Testis (tissue), 3 donors: ENCODE results near the gene OR5K1. TPM values are rescaled to one million over a fixed set of nuclear protein-coding genes. Genes with fewer than 3 reads are reported as not detected.

ENCODE experiments used
- DNase-seq: peaks from one replicate; pipeline ENCODE4 v3.0.0-alpha.2; 2019
- H3K27ac ChIP-seq, 2 donors: fragments of 200-600 bp; sonication (generic); one replicate each; pipeline ENCODE4 v1.5.1; 2019
- H3K27me3 ChIP-seq: fragments of 200-600 bp; sonication (generic); one replicate; pipeline ENCODE4 v1.5.1; 2019
- H3K36me3 ChIP-seq: fragments of 200-600 bp; sonication (generic); one replicate; pipeline ENCODE4 v1.5.1; 2017; ENCODE audit warnings: low read depth; ENCODE audit errors: missing control alignments
- H3K4me1 ChIP-seq: fragments of 200-600 bp; sonication (generic); one replicate; pipeline ENCODE4 v1.5.1; 2019
- H3K4me3 ChIP-seq, 2 donors: fragments of 200-600 bp; sonication (generic); one replicate each; pipeline ENCODE4 v1.5.1; 2017 to 2019
- H3K9me3 ChIP-seq: fragments of 200-600 bp; sonication (generic); one replicate; pipeline ENCODE4 v1.5.1; 2017
- POLR2A ChIP-seq: fragments of 450-650 bp; IDR thresholded peaks from one replicate; pipeline ENCODE4 v1.6.1; 2017; ENCODE audit warnings: antibody characterized with exemption, mild to moderate bottlenecking, moderate library complexity
- WGBS, 2 donors: methylation state at CpG; one replicate each; pipeline ENCODE4 v1.1.5; 2018; 5-methylcytosine and 5-hydroxymethylcytosine counted together
- intact Hi-C: fragments of 100-400 bp; cut with DNase I; formaldehyde crosslinking; loops from one replicate; pipeline ENCODE4 v1.15.1; 2023; ENCODE audit warnings: low total_unique reads
- polyA plus RNA-seq: library from polyadenylated mRNA; stranded (reverse); fragments of 350-450 nt; fragmentation: Illumina TruSeq; extraction: RNeasy Lipid Tissue Mini Kit (QIAGEN cat#74804); gene quantifications from one replicate; pipeline ENCODE4 v1.2.3, GENCODE V29; 2014; ENCODE audit warnings: low read depth, low replicate concordance; ENCODE audit not compliant: insufficient read depth
- total RNA-seq, 2 donors: library from RNA; depleted of rRNA; stranded (reverse); fragments of >200 nt; gene quantifications; one replicate each; pipeline ENCODE4 v1.2.3, GENCODE V29; 2016
- TF ChIP-seq, protein P1 (sequence below), 3 experiments: fragments of 450-650 bp in 2 of 3; fragments of 200-600 bp in 1 of 3; sonication (generic) in 1 of 3; IDR thresholded peaks; one replicate each; pipeline ENCODE4 v1.5.1; 2016 to 2019; ENCODE audit warnings: antibody characterized with exemption in 3 of 3, mild to moderate bottlenecking in 2 of 3, moderate library complexity in 1 of 3

The OR5K1 gene
- total and polyA plus RNA-seq, 3 donors from 2014 or later: not detected

DNA sequence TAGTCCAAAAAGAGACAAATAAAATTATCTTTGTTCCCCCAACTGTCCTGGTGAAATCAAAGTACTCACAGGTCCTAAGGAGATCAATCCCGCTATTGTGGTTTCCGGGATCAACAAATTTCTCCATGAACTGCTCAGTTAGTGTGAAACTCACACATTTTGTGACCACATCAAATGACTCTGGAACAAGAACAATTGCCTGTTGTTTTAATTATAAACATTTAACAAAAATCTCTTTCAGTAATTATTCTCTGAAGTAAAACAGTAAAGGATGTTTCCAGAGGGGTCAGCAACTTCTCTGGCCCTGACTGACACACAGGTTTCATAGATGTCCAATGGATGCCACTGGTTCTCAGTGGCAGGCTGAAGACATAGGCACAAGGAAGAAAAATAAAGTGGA is 55.8 kb downstream of the OR5K1 start:
- Histone ChIP-seq H3K9me3 (no peaks in the 10 kb centered on the region), H3K4me3 (no peak overlapping the region), H3K27me3 (no peaks in the 10 kb centered on the region), H3K27ac (no peak overlapping the region), H3K36me3 (no peaks in the 10 kb centered on the region), H3K4me1 (no peaks in the 10 kb centered on the region)
- intact Hi-C loops: no loop called here
- TF ChIP-seq POLR2A: no peak
- TF ChIP-seq, protein P1, sequence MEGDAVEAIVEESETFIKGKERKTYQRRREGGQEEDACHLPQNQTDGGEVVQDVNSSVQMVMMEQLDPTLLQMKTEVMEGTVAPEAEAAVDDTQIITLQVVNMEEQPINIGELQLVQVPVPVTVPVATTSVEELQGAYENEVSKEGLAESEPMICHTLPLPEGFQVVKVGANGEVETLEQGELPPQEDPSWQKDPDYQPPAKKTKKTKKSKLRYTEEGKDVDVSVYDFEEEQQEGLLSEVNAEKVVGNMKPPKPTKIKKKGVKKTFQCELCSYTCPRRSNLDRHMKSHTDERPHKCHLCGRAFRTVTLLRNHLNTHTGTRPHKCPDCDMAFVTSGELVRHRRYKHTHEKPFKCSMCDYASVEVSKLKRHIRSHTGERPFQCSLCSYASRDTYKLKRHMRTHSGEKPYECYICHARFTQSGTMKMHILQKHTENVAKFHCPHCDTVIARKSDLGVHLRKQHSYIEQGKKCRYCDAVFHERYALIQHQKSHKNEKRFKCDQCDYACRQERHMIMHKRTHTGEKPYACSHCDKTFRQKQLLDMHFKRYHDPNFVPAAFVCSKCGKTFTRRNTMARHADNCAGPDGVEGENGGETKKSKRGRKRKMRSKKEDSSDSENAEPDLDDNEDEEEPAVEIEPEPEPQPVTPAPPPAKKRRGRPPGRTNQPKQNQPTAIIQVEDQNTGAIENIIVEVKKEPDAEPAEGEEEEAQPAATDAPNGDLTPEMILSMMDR (IDR thresholded peaks at IDR 0.05): no peak
- 80 to 88% methylated on average over 2 of the region's 2 CpGs for WGBS, 2 donors
- DNase-seq: no peak

DNA sequence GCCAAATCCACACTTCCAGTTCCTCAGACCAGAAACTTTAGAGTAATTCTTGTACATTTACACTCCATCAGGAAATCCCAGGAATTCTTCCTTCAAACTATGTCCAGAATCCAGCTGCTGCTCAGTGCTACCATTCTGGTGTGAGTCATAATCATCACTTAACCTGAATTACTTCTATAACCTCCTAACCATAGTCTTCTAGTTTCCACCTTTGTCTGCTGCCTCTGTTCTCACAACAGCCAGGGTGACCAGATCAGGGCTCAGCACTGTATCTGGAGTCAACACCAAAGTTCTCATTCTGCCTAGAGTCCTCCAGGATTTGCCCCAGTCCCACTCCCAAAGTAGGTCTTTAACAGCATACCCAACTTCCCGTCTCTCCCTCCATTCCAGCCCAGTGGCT is 56.4 kb downstream of the OR5K1 start:
- DNase-seq: no peak
- no peak overlapping the region for H3K4me3 ChIP-seq
- no peaks in the 10 kb centered on the region for H3K4me1 ChIP-seq
- TF ChIP-seq POLR2A: no peak
- TF ChIP-seq, protein P1 (IDR thresholded peaks at IDR 0.05): no peak
- H3K27ac ChIP-seq: no peak overlapping the region
- no peaks in the 10 kb centered on the region for H3K36me3 ChIP-seq
- no peaks in the 10 kb centered on the region for H3K9me3 ChIP-seq
- no peaks in the 10 kb centered on the region for H3K27me3 ChIP-seq
- intact Hi-C loops: no loop called here
- 91 to 100% methylated on average over 1 of the region's 1 CpG for WGBS, 2 donors

DNA sequence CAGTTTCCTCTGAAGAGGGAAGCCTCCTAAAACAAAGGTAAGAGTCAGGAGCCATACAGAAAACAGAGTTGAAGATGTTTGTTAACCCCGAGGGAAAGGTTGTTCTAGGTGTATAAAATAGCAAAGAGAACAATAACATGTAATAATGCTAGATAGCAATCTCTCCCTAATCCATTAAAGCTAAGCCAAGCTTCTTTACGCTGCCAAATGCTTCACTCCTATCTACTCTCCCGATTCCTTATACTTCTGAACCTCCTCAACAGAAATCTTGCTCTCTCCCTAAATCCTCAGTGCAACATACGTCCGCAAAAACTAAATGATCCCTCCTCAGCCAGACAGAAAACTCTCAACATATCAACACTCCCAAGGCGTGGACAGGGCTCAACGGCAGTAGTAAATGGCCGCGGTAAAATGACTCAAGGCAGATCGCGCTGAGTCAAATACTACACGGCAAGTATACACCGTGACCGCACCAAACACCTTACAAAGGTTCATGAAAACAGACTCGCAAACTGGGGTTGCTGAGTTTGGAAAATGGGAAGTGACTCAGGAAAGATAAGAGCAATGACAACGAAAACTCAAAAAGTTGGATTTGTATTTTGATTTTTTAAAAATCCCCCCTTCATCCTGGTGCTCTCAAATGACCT is 59.0 kb downstream of the OR5K1 start:
- Histone ChIP-seq H3K4me1 (no peaks in the 10 kb centered on the region), H3K9me3 (no peaks in the 10 kb centered on the region), H3K27ac (peak overlapping the region; percentile 96 to 98), H3K27me3 (no peaks in the 10 kb centered on the region), H3K36me3 (no peaks in the 10 kb centered on the region), H3K4me3 (peak overlapping the region; percentile 89 to 98)
- peak; percentile 64 for DNase-seq
- TF ChIP-seq, protein P1 (IDR thresholded peaks at IDR 0.05): no peak
- TF ChIP-seq POLR2A: no peak
- intact Hi-C loops: no loop called here
- 0 to 2% methylated on average over 16 of the region's 16 CpGs for WGBS, 2 donors

Other genes starting within 250 kb of the OR5K1 start
- gene OR5H6, start 199.0 kb upstream of the OR5K1 start, total RNA-seq: not detected
- not detected for gene OR5H6, start 199.0 kb upstream of the OR5K1 start, polyA plus RNA-seq
- gene OR5H2, start 180.7 kb upstream of the OR5K1 start, total RNA-seq: not detected
- not detected for gene OR5H2, start 180.7 kb upstream of the OR5K1 start, polyA plus RNA-seq
- not detected for gene OR5K4, start 109.3 kb upstream of the OR5K1 start, total RNA-seq
- not detected for gene OR5K4, start 109.3 kb upstream of the OR5K1 start, polyA plus RNA-seq
- gene OR5K3, start 72.5 kb upstream of the OR5K1 start, total RNA-seq: not detected
- not detected for gene OR5K3, start 72.5 kb upstream of the OR5K1 start, polyA plus RNA-seq
- gene OR5K2, start 34.5 kb downstream of the OR5K1 start, total RNA-seq: not detected
- not detected for gene OR5K2, start 34.5 kb downstream of the OR5K1 start, polyA plus RNA-seq
- 100 to 1,000 TPM; 150 to 162 TPM for gene CLDND1, start 59.7 kb downstream of the OR5K1 start, total RNA-seq
- 207 TPM for gene CLDND1, start 59.7 kb downstream of the OR5K1 start, polyA plus RNA-seq
- gene GPR15, start 68.8 kb downstream of the OR5K1 start, total RNA-seq: not detected
- 0.34 TPM for gene GPR15, start 68.8 kb downstream of the OR5K1 start, polyA plus RNA-seq
- 10 to 100 TPM; 21.7 to 25.4 TPM for gene CPOX, start 130.4 kb downstream of the OR5K1 start, total RNA-seq
- gene CPOX, start 130.4 kb downstream of the OR5K1 start, polyA plus RNA-seq: 9.3 TPM